Skin epidermis (tissue), 12 donors: ENCODE data around the gene NRG2.

Experiments
- H3K27ac ChIP-seq, 21 experiments: fragments of 200-600 bp; sonication (generic) in 11 of 21; one replicate each; pipeline ENCODE4 v1.5.0; 2020; ENCODE audit warnings: mild to moderate bottlenecking in 3 of 21, inconsistent platforms in 2 of 21, moderate library complexity in 2 of 21
- H3K4me3 ChIP-seq, 7 experiments: fragments of 200-600 bp; sonication (generic) in 2 of 7; one replicate each; pipeline ENCODE4 v1.5.0; 2020; ENCODE audit warnings: inconsistent platforms in 2 of 7, mild to moderate bottlenecking in 2 of 7, moderate library complexity in 1 of 7

NRG2 gene

GRCh38 chr5:139912804-139913203 lies 130.3 kb downstream of the NRG2 start:
- Histone ChIP-seq H3K27ac (peak overlapping the region in 1 of 21 experiments; percentile 16), H3K4me3 (no peak overlapping the region)

- Histone ChIP-seq H3K4me3 (no peak overlapping the region), H3K27ac (peak overlapping the region in 3 of 21 experiments; percentile 2 to 19 (median 16))
Observed at GRCh38 chr5:139912158-139912557, 130.9 kb downstream of the NRG2 start.

DNA sequence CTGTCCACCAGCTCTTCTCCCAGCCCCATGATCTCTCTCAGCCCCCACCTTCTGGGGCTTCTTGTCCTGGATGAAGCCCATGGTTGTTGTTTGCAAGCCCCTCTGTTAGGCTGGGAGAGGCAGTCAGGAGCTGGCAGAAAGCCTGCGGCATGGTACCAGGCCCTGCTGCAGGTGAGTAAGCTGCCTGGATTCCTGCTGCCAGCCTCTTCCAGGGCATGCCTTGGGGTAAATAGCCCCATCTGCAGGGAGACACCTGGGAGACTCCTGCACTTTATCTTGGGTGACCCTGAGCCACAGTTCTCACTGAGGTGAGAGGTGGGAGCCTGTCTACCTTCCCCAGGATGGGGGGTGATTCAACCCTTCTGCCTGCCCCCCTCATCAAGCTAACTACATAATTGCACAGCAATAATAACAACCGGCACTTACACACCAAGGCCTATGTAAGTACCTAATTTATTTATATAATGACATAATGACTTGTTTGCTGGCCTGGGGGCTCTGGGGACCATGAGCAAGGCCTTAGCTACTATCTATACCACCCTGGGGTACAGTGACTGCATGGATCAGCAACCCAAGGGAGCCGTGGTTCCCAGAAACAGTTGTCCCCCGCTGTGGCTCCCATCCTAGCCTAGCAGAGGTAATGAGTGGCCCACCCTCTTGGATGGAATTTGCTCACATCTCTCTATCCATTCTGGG lies 131.5 kb downstream of the NRG2 start:
- Histone ChIP-seq H3K4me3 (no peak overlapping the region), H3K27ac (peak overlapping the region in 4 of 21 experiments; percentile 14 to 55 (median 20))

- Histone ChIP-seq H3K27ac (peak overlapping the region in 5 of 21 experiments; percentile 1 to 55 (median 14)), H3K4me3 (no peak overlapping the region)
Observed at GRCh38 chr5:139910901-139911300, 132.2 kb downstream of the NRG2 start.

GRCh38 chr5:139910036-139910435 lies 133.1 kb downstream of the NRG2 start:
- no peak overlapping the region for H3K4me3 ChIP-seq
- peak overlapping the region in 2 of 21 experiments; percentile 1 to 55 for H3K27ac ChIP-seq

DNA sequence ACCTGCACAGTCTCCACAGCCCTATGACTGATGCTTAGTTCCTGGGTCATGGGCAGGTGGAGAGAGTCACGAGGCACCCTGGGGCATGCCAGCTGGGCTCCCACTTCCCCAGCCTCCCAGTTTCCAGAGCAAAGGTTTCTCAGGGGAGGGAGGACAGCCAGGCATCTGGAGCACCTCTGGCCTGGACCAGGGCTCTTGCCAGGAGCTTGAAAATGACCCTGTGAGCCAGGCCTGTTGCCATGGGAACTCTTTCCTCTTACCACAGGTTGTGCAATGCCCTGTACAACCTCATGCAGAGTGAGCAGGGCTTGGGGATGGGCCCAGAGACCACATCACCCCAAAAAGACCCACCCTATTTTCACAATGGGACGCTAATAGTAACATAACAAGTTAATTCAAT lies 134.3 kb downstream of the NRG2 start:
- H3K4me3 ChIP-seq = no peak overlapping the region
- peak overlapping the region in 1 of 21 experiments; percentile 43 for H3K27ac ChIP-seq

DNA sequence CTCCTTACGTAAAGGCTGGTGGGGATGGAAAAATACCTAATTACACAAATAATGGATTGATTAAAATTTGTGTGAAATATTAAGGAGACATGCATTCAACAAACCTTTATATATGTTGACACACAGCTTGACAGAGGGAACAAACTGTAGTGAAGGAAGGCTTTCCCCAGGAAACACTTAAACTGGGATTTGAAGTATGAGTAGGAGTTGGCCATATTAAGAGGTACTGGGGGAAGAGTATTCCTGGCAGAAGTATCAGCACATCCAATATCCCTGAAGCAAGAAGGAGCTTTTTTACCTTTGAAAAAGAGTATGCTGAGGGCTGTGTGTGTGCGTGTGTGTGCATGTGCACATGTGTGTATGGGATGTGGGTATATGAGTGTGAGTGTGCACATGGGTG lies 136.4 kb downstream of the NRG2 start:
- Histone ChIP-seq H3K27ac (no peak overlapping the region), H3K4me3 (no peak overlapping the region)

DNA sequence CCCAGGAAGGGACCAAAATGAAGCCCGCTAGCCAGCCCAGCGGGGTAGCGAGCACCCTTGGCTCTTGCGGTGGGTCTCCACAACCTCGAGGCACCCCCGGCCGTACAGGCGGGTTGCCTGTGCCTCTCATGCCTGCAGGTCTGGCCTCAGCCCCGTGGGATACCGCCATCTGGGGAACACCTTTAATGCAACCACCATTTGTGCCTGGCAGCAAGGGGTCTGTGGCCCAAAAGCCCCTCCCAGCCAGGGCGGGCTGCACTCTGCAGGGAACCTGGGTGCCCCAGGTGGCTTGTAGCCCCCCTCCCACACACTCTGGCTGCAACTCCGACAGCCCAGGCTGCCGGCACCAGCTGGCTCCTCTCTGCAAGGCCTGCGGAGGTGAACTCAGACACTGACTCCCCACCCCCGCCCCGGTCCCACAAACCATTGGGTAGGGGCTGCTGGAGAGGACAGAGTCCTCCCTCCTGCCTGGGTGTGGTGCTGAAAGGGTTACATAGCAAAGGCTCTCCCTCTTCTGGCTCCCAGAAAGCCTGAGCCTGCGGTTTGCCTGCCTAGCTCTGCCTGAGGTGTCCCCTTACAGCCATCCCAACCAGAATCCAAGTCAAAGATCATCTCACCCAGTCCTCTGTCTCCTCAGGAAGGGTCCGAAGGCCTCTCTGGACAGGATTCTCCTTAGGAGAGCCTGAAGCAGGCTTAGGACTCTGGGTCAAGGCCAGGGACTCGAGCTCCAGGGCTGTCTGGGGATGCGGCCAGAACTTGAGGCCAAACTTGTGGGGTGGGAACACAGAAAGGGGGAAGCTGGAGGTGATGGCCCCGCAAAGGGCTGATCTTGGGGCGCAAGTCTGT lies 138.1 kb downstream of the NRG2 start:
- Histone ChIP-seq H3K4me3 (peak overlapping the region in 4 of 7 experiments; percentile 32 to 57 (median 44)), H3K27ac (peak overlapping the region in 5 of 21 experiments; percentile 4 to 38 (median 7))

GRCh38 chr5:139904566-139904815 lies 138.6 kb downstream of the NRG2 start:
- peak overlapping the region; percentile 19 to 57 (median 32) for H3K4me3 ChIP-seq
- H3K27ac ChIP-seq = peak overlapping the region in 8 of 21 experiments; percentile 4 to 40 (median 24)

GRCh38 chr5:139903795-139904565 lies 139.1 kb downstream of the NRG2 start:
- H3K4me3 ChIP-seq = peak overlapping the region; percentile 19 to 57 (median 32)
- H3K27ac ChIP-seq = peak overlapping the region in 8 of 21 experiments; percentile 4 to 40 (median 24)

DNA sequence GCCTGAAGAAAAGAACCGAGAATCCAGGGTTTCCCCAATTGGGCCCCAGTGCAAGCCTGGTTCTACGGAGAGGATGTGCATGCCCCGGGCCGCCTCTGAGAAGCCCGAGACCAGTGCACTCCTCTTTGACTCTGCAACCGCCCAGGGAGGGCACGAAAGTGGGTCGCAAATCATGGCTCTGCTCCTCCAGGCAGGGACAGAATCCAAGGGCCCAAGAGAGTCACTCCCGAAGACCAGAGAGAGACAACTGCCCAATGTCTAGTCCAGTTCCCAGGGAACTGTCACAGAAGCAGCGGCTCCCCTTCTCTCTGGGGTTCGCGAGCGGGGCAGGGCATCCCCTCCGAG lies 139.7 kb downstream of the NRG2 start:
- H3K4me3 ChIP-seq = peak overlapping the region; percentile 19 to 57 (median 32)

GRCh38 chr5:139901986-139902385 lies 141.1 kb downstream of the NRG2 start:
- no peak overlapping the region for H3K4me3 ChIP-seq

More for the DNA sequence above, 139.7 kb downstream of the NRG2 start:
- peak overlapping the region in 2 of 21 experiments; percentile 7 to 39 for H3K27ac ChIP-seq

DNA sequence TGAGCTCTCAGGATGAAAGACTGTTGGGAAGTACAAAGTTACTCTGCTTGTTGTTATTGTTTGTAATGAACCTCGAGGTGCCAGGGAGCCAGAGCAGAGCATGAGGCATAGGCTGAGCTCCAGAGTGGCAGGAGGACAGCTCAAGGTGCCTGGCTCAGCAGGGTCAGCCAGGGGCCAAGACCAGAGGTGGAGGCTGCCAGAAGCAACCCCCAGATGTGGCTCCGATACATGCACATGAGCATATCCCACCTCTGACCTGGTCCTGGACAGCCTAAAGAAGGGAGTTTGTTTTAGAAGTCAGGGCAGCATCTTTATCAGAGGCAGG lies 141.9 kb downstream of the NRG2 start:
- H3K4me3 ChIP-seq = no peak overlapping the region
- H3K27ac ChIP-seq = no peak overlapping the region

More at GRCh38 chr5:139901986-139902385, 141.1 kb downstream of the NRG2 start:
- no peak overlapping the region for H3K27ac ChIP-seq

DNA sequence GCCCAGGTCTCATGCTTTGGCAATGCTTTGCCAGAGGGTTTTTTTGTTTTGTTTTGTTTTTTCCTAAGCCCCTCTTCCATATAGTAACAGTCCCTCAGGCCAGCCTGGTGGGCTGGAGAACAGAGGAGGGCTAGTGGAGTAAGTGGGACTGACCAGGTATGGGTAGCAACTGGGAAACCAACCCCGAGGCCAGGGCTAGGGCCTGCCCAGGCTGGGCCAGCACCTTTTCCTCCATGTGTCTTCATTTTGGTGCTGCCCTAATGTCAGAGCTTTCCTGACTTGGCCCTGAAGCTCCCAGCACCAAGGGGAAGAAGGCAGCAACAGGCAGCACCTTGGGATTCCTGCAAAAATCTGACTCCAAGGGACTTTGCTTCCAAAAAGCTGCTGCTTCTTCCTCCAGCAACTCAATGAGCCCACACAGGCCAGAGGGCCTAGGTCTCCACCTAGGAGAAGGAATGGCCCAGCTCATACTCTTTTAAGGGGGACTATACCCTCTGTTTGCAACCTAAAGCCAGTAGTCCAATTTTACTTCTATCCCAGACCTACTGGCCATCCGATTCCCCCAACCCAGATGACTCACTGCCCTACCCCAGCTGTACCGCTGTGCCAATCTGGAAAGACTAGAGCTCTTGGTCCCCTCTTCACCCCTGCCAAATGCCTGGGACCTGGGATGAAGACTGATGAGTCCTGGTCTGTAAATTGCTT lies 142.4 kb downstream of the NRG2 start:
- H3K4me3 ChIP-seq = no peak overlapping the region
- no peak overlapping the region for H3K27ac ChIP-seq

- H3K27ac ChIP-seq = no peak overlapping the region
- H3K4me3 ChIP-seq = no peak overlapping the region
Observed at GRCh38 chr5:139898981-139899380, 144.1 kb downstream of the NRG2 start.

- Histone ChIP-seq H3K27ac (no peak overlapping the region), H3K4me3 (no peak overlapping the region)
Observed at GRCh38 chr5:139897982-139898381, 145.1 kb downstream of the NRG2 start.

DNA sequence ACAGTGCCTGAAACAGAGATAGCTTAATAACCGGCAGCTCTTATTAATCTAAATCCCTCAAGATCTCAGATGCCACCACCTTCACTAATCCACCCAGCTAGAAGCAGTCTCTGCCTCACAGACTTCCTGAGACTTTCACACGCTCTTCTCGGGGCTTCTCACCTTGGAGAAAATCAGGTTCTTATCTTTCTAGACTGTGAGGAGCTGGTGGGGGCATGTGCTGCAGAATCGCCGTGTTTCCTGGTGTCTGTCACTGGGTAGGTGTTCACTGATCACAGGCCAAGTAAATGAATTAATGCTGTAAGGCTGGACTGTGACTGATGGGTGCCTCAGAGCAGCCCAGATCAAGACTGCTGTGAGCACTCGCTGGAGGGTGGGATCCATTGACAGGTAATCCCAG lies 145.8 kb downstream of the NRG2 start:
- Histone ChIP-seq H3K27ac (peak overlapping the region in 1 of 21 experiments; percentile 10), H3K4me3 (no peak overlapping the region)

- H3K4me3 ChIP-seq = no peak overlapping the region
Observed at GRCh38 chr5:139896718-139897117, 146.4 kb downstream of the NRG2 start.

DNA sequence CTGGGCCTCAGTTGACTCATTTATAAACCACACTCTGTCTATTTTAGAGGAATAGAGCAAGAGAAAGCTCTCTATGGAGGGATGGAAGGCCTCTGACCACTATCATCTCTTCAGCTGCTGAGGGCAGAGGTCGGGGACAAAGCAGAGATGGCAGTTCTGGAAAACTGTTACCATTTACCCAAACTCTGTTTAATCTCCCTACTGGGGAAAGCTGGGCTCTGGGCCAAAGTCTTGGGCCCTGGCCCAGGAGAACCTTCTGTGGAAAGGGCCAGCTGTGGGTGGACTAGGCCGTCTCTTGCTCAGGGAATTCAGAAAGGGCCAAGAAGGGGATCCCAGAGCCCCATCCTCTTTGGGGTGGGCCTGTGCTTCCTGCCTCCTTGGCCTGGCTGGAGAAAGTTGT lies 147.5 kb downstream of the NRG2 start:
- Histone ChIP-seq H3K27ac (no peak overlapping the region), H3K4me3 (no peak overlapping the region)

More at GRCh38 chr5:139896718-139897117, 146.4 kb downstream of the NRG2 start:
- H3K27ac ChIP-seq = peak overlapping the region in 1 of 21 experiments; percentile 10

DNA sequence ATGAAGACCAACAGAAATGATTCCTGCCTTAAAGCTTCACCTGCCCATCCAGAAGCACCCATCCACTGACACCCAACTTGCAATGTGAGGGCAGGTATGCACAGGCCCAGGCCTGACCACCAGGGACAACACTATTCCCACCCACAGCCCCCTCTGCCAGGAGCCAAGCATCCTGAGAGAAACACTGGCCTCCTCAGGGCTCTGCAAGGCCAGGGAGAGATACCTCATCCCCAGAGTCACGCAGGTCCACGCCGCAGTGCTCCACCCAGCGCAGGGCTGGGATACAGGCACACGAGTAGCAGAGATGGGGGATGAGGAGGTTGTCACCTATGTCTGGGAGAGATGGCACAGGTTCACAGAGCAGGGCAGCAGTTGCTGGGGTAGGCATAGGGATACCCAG lies 148.1 kb downstream of the NRG2 start:
- Histone ChIP-seq H3K4me3 (no peak overlapping the region), H3K27ac (peak overlapping the region in 1 of 21 experiments; percentile 33)
